Posterior vena cava (tissue), 2 donors: ENCODE results near the gene ABCA5. TPM values are rescaled to one million over a fixed set of nuclear protein-coding genes. Genes with fewer than 3 reads are reported as not detected.

Source experiments
- DNase-seq: peaks from one replicate; pipeline ENCODE4 v3.0.0-alpha.2; 2020; ENCODE audit warnings: low spot score
- intact Hi-C, 2 donors: fragments of 100-400 bp; cut with DNase I; formaldehyde crosslinking; loops; one replicate each; pipeline versions ENCODE4 v1.14.1 to v1.14.2; 2022 to 2023
- long read RNA-seq, 2 donors: library from polyadenylated mRNA; unstranded; transcript quantifications; one replicate each; pipeline ENCODE4 v2.0.0, GENCODE V29; 2020 to 2021
- total RNA-seq, 2 donors: library from RNA; stranded (reverse); fragmentation: NEBNext Ultra II Directional; extraction: Animal tissue kit (Norgen Biotek cat#: 25700); gene quantifications; one replicate each; pipeline ENCODE4 v1.2.1, GENCODE V29; 2021
- donor health status: DM: yes; HTN: yes; CAD: no.
- donor health status: DM: yes; HTN: yes; CAD: no.

ABCA5 gene
- 10 to 100 TPM; 14.7 to 16.7 TPM for total RNA-seq
- long read RNA-seq, donor 1 = 0 reads
- long read RNA-seq, donor 2, partial matches to known transcripts = 6 of 9 reads
- long read RNA-seq, donor 2, other reads (novel, unspliced or antisense) = 1 of 9 reads

- intact Hi-C loops = no loop called here
- DNase-seq = peak; percentile 93
Observed at GRCh38 chr17:69327060-69327831, at the start of gene ABCA5. Gene ABCA5 (minus strand): TSS chr17:69327133. CDS start chr17:69314415, 12,718 bp downstream.

GRCh38 chr17:69375229-69375628 lies 48.3 kb upstream of the ABCA5 start:
- DNase-seq = no peak
- intact Hi-C loops = no loop called here

DNA sequence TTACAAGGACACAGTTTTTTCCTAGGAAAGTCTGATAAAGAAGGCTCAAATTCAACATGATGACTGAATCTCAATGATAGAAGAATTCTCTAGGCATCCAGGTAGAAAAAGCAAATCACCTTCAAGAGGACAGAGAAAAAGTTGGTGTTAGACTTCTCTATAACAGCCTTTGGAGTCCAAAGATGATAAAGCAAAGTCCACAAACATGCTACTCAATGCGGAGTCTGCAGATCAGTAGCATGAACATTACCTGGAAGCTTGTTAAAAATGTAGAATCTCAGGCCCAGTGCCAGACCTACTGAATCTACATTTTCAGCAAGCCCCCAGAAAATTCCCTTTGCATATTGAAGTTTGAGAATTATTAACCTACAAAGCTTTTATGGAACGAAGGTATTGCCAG lies 46.1 kb upstream of the ABCA5 start:
- intact Hi-C loops = no loop called here
- no peak for DNase-seq

DNA sequence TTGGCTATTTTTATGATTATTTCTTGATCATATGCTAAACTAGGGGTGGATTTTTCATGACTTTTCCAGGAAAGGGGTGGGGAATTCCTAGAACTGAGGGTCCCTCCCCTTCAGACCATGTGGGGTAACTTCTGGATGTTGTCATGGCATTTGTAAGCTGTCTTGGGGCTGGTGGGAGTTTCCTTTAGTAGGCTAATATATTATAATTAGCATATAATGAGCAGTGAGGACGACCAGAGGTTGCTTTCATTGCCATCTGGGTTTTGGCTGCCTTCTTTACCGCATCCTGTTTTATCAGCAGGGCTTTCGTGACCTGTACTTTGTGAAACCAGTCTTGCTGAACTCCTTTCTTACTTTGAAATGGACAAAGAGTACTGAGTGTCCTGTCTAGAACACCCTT lies 40.4 kb upstream of the ABCA5 start:
- no peak for DNase-seq
- intact Hi-C loops = no loop called here

- intact Hi-C loops = no loop called here
- no peak for DNase-seq
Observed at GRCh38 chr17:69363488-69364210, 36.7 kb upstream of the ABCA5 start.

- DNase-seq = no peak
- intact Hi-C loops = no loop called here
Observed at GRCh38 chr17:69361156-69361555, 34.2 kb upstream of the ABCA5 start.

DNA sequence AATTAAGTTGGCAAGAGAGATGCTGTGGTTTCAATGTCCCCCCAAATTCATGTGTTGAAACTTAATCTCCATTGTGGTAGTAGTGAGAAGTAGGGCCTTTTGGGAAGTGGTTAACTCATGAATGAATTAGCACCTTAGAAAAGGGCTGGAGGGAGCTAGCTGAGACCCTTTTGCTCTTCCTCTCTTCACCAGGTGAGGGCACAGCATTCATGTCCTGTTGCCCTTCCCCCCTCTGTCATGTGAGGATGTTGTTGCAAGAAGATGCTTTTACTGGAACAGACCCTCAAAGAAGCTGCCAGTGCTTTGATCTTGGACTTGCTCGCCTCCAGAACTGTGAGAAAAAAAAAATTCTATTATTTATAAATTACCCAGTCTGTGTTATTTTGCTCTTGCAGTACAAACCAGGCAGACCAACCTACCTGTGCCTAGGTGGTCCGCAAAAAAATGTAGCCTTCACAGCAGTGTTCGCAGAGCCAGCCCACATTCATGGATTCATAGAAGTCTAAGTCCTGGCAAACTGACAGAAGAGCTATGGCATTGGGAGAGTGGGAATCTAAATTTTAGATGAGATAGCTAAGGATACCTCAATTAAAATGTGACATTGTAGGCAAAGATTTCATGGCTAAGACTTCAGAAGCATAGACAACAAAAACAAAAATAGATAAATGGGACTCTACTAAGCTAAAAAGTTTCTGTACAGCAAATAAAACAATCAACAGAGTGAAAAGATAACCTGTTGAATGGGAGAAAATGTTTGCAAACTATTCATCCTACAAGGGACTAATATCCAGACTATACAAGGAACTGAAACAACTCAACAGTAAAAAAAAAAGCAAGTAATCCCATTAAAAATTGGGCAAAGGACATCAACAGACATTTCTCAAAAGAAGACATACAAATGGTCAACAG lies 32.0 kb upstream of the ABCA5 start:
- intact Hi-C loops = no loop called here
- no peak for DNase-seq

DNA sequence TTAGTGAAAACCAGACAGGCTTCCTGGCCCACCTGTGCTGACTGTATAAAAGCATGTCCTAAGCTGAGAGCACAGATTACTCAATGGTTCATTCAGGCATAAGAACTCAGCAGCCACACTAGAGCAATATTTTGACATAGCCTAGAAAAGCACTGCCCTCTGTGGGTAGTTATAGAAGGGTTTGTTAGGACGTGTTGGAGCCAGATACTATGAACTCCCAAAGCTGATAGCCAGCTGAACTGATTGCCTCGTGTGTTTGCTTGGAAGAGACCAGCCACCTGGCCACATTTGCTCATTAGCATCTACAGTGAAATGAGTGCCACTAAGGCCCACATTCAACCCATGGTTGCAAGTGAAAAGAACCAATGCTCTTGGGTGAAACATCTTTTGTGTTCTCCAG lies 30.8 kb upstream of the ABCA5 start:
- DNase-seq = no peak
- intact Hi-C loops = no loop called here

GRCh38 chr17:69356625-69357024 lies 29.7 kb upstream of the ABCA5 start:
- intact Hi-C loops = no loop called here
- no peak for DNase-seq

DNA sequence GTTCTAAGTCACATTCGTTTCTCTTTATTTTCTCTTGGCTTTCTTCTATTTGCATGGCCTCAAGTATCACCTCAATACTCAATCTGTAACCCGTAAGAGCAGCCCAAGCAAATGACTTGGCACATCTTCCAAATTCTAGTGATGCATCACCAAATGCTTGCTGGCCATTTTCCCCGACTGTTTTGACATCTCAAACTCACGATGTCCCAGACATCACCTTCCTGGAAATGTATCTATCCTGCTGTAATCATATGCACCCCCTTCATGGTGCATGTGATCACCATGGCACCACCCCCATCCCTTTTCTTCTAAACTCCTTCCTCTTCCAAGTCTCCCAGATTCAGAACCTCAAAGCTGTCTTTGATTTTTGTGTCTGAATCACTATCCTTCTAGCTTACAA lies 24.0 kb upstream of the ABCA5 start:
- intact Hi-C loops = no loop called here
- no peak for DNase-seq

- intact Hi-C loops = no loop called here
- DNase-seq = no peak
Observed at GRCh38 chr17:69348429-69348828, 21.5 kb upstream of the ABCA5 start.

DNA sequence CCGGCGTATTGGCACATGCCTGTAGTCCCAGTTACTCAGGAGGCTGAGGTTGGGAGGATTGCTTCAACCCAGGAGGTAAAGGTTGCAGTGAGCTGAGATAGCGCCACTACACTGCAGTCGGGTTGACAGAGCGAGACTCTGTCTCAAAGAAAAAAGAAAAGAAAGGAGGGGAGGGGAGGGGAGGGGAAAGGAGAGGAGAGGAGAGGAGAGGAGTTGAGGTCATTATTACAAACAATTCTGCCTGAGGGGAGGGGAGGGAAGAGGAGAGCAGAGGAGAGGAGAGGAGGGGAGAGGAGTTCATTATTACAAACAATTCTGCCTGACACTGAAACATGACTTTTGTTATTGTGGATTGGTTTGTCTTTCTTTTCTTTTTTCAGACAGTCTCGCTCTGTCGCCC lies 19.8 kb upstream of the ABCA5 start:
- no peak for DNase-seq
- intact Hi-C loops = no loop called here

GRCh38 chr17:69344939-69345338 lies 18.0 kb upstream of the ABCA5 start:
- no peak for DNase-seq
- intact Hi-C loops = no loop called here

GRCh38 chr17:69342896-69343644 lies 16.1 kb upstream of the ABCA5 start:
- intact Hi-C loops = no loop called here
- DNase-seq = no peak

DNA sequence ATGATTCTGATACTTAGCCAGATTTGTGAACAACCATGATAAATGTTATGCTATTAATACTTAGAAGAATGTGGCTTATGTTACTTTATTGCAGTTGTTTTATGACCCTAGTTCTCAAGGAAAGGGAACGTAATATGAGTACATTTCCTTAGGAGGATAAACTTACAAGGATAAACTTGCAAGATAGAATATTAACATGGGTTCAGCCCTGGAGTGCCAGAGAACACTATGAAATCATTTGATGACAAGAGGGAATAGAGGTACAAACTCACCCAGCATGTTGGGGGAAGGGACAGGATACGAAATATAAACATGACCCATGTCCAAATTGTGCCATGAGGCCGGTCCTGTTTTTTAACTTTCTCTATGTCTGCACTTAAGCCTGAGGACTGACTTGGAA lies 13.0 kb upstream of the ABCA5 start:
- DNase-seq = no peak
- intact Hi-C loops = no loop called here

GRCh38 chr17:69336996-69337395 lies 10.1 kb upstream of the ABCA5 start:
- DNase-seq = no peak
- intact Hi-C loops = no loop called here

DNA sequence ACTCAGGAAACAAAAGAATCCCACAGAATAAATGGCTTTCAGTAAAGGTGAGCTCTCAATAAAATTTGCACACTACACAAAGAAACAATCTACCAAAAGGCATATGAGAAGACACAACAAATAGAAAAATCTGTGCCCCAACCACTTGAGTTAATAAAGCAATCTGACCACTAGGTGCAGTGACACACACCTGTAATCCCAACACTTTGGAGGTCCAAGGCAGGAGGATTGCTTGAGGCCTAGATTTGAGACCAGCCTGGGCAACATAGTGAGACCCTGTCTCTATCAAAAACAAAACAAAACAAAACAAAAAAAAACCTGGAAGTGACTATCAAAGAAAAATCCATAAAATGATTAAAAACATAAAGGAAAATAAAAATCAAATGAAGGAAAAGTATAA lies 9.6 kb upstream of the ABCA5 start:
- intact Hi-C loops = no loop called here

DNA sequence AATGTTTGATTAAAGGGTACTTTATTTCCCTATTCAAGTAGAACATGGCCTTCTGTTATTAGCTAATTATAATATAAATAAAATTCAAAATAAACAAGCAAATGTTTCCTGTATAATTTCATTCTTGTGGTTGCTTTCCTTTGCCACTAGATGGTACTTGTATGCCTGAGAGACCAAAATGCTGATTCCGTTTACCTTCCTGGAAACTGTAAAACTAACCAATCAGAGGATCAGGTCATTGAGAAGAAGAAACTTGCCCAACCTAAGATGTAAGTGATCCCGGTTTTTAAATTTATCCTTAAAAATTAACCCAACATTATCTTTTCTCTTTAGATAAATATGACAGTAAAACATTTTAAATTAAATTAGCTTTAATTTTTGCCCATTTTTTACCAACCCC lies 8.1 kb upstream of the ABCA5 start:
- intact Hi-C loops = no loop called here
- no peak for DNase-seq

More for the DNA sequence above, 9.6 kb upstream of the ABCA5 start:
- no peak for DNase-seq

DNA sequence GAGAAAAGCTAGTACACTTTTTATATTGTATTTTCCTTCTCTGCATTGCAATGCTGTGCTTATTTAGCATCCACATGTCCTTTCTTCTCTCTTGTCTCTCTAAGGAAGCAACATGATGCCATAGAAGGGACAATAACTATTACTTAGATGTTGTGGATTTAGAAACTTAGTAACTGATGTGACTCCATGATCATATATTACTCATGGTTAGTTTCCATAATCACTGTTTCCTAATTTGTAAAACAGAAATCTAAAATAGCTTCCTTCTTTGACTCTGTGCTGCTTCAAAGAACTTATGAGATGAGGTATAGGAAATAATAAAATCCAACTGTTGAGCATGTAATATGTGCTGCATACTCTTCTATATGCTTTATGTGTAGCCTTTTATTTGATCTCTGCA lies 6.6 kb upstream of the ABCA5 start:
- intact Hi-C loops = no loop called here
- DNase-seq = no peak
